ENCODE results near the gene C22orf39. TPM values are rescaled to one million over a fixed set of nuclear protein-coding genes. Genes with fewer than 3 reads are reported as not detected.
A peak's percentile ranks its signal among the peaks of the same experiment; 100 is the strongest.

Gene C22orf39
- total RNA-seq, 2 experiments from 2014 or later, result 23.3 to 23.5 TPM

GRCh38 chr22:19419464-19420178 is 27.9 kb downstream of the C22orf39 start:
- POLR2A ChIA-PET, result interaction anchor here (1.2 to 2.6 kb wide), 3 partner anchors 11 to 29 kb away, joined by 3 to 20 read pairs (median 4); partner anchors contain the start of genes C22orf39 and HIRA

DNA sequence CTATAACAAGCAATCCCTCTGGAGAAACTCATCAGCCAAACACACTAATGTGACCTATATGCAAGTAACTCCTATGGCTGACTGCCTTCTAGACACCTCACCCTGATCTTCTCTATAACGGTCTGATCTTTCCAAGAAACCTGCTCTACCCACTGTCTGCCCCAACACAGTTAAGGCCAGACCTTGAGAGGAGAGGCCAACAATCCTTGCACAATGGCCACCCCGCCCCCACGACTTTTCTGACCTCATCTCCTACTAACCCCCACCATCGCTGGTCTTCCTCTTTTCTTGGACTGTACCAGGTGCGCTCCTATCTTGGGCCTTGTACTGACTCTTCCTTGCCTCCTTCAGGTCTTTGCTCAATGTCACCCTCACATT is 28.4 kb downstream of the C22orf39 start:
- Mint-ChIP-seq H3K9me3 (no peaks in the 10 kb centered on the region), H3K4me3 (no peak overlapping the region), H3K4me1 (ENCODE audit: low read depth) (peaks cover 53% of the 10 kb centered on the region), H3K27me3 (no peaks in the 10 kb centered on the region), H3K36me3 (peaks cover 2% of the 10 kb centered on the region), H3K27ac (peak overlapping the region; percentile 63)
- ChIA-PET CTCF (interaction anchor here (0.7 to 1.1 kb wide), 2 partner anchors 9 to 33 kb away, joined by 3 read pairs; no protein-coding TSS in a partner anchor), POLR2A (interaction anchor here (2.6 kb wide), 1 partner anchor 12 kb away, joined by 20 read pairs; the partner anchor contains the start of gene HIRA)
- intact Hi-C loops (cut with micrococcal nuclease), result loop anchor here (1.0 kb wide), 2 partner anchors 11 to 30 kb away; no protein-coding TSS in a partner anchor
- no peak for DNase-seq

More at GRCh38 chr22:19419464-19420178, 27.9 kb downstream of the C22orf39 start:
- Mint-ChIP-seq H3K9me3 (no peaks in the 10 kb centered on the region), H3K4me3 (no peak overlapping the region), H3K27me3 (no peaks in the 10 kb centered on the region), H3K4me1 (ENCODE audit: low read depth) (peaks cover 55% of the 10 kb centered on the region), H3K27ac (peak overlapping the region; percentile 63), H3K36me3 (peaks cover 2% of the 10 kb centered on the region)
- intact Hi-C loops (cut with micrococcal nuclease), result loop anchor here (1.0 kb wide), 2 partner anchors 11 to 30 kb away; no protein-coding TSS in a partner anchor
- CTCF ChIA-PET, result interaction anchor here (0.7 to 1.4 kb wide), 3 partner anchors 8 to 60 kb away, joined by 3 to 4 read pairs (median 3); partner anchors contain the start of gene CDC45
- peak; percentile 73 for DNase-seq

DNA sequence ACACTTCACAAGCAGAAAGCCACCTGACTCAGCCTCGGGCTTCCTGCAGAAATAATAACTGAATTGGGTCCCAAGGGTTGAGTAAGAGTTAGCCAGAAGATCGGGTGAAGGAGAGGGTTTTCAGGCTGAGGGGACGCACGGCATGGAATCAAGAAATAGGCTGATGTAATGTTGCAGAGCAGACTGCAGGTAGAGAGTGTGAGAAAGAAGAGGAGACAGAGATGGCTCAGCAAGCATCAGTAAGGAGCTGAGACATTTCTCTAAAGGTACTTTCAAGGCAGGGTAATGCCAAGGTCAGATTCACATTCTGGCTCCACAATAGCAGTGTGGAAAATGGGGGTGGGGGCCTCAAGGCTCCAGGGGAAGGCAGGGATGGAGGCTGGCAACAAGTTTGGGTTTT is 34.6 kb downstream of the C22orf39 start:
- Mint-ChIP-seq H3K27ac (peak overlapping the region; percentile 31), H3K4me1 (ENCODE audit: low read depth) (peaks cover 16% of the 10 kb centered on the region)

GRCh38 chr22:19412478-19412877 is 35.0 kb downstream of the C22orf39 start:
- DNase-seq, result no peak
- Mint-ChIP-seq H3K27me3 (no peaks in the 10 kb centered on the region), H3K27ac (no peak overlapping the region), H3K36me3 (peaks cover 24% of the 10 kb centered on the region), H3K9me3 (no peaks in the 10 kb centered on the region), H3K4me1 (ENCODE audit: low read depth) (peaks cover 15% of the 10 kb centered on the region), H3K4me3 (no peak overlapping the region)
- CTCF ChIA-PET, result no interaction called here
- POLR2A ChIA-PET, result no interaction called here
- intact Hi-C loops (cut with micrococcal nuclease), result no loop called here

More for the DNA sequence above, 34.6 kb downstream of the C22orf39 start:
- Mint-ChIP-seq H3K36me3 (peaks cover 20% of the 10 kb centered on the region), H3K27me3 (no peaks in the 10 kb centered on the region), H3K9me3 (no peaks in the 10 kb centered on the region), H3K4me3 (no peak overlapping the region)
- DNase-seq, result no peak
- intact Hi-C loops (cut with micrococcal nuclease), result no loop called here
- ChIA-PET POLR2A (no interaction called here), CTCF (no interaction called here)

GRCh38 chr22:19411690-19412045 is 35.8 kb downstream of the C22orf39 start:
- peaks cover 15% of the 10 kb centered on the region for H3K4me1 Mint-ChIP-seq (ENCODE audit: low read depth)
- intact Hi-C loops (cut with micrococcal nuclease), result no loop called here
- peaks cover 30% of the 10 kb centered on the region for H3K36me3 Mint-ChIP-seq
- no peak for DNase-seq
- H3K4me3 Mint-ChIP-seq, result no peak overlapping the region
- ChIA-PET CTCF (no interaction called here), POLR2A (interaction anchor here (1.2 kb wide), 1 partner anchor 20 kb away, joined by 3 read pairs; the partner anchor contains the start of gene HIRA)
- no peaks in the 10 kb centered on the region for H3K9me3 Mint-ChIP-seq
- no peaks in the 10 kb centered on the region for H3K27me3 Mint-ChIP-seq
- H3K27ac Mint-ChIP-seq, result no peak overlapping the region

DNA sequence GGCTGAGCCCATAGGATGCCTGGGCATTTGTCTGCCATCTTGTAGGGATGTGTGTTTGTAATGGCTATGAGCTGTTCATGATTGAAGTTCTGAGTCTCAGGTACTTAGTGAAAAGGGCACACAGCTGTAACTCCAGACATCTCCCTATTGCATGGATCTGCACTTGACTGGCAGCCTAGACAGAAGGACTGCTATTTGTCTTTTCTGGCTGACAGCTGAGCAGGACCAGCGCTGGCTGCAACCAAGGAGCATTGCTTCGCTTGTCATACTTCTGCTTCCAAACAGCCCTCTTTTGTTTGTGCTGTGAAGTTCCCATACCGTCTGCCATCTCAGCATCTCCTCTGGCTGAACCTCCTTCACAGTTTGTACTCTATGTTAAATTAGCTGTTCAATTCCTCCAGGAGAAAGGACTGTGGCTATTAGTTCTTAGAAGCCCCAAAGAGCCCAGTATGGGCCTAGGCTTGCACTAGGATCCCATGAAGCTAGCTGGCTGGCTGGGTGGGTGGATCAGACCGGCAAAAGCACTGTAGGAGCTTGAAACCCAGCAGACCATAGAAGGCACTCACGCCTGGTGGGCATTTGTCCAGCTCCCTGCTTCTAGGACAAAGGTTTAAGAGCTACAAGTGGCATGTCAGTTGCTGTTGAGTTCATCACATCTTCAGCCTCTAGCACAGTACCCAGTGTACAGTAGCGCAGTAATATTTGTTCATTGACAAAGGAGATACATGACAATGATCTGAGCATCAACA is 36.4 kb downstream of the C22orf39 start:
- intact Hi-C loops (cut with micrococcal nuclease), result no loop called here
- Mint-ChIP-seq H3K27me3 (no peaks in the 10 kb centered on the region), H3K4me1 (ENCODE audit: low read depth) (peaks cover 15% of the 10 kb centered on the region), H3K36me3 (peaks cover 32% of the 10 kb centered on the region), H3K4me3 (no peak overlapping the region), H3K9me3 (no peaks in the 10 kb centered on the region), H3K27ac (no peak overlapping the region)
- POLR2A ChIA-PET, result interaction anchor here (1.2 kb wide), 1 partner anchor 20 kb away, joined by 3 read pairs; the partner anchor contains the start of gene HIRA
- DNase-seq, result no peak
- CTCF ChIA-PET, result no interaction called here

DNA sequence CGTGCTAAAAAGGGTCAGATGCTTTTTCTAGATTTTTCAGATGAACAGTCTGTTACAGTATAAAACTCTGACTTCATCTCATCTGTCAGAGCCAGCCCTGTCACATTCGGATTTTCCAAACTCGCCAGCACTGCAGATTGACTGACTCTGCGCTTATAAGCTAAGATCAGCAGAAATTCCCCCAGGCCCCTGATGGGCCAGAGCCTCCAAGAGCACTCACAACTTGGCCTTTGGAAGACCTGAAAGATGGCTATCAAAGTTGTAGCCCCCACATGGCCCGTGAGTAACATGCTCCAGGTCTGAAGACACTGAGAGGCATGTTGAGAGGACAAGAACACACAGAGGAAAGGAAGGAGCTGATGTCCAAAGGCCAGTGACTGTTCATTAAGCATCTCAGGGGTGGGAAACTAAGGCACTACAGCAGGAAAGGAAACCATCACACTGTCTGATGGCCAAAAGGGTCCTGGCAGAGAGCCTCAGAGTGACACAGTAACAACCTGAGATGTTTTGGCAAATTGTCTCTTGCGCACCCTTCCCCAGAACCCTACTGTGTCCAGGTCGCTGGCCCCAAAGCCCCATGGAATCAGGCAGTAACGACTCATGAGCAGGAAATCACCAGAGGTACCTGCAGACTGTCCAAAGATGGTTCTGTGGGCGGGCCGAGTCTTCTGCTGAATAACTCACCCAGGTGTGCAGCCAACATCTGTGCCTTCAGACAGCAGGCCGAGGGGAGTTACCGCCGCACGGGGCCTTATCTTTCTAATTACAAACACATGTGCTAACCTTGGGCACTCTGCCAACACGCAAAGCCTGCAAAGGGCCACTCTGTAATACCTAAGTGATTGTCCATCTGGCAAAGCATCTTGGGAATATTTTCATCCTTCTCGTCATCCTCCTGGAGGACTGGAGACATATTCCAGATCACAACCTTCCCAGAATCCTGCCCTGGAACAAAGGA is 39.6 kb downstream of the C22orf39 start:
- CTCF ChIA-PET, result interaction anchor here (0.5 kb wide), 1 partner anchor 391 kb away, joined by 3 read pairs; no protein-coding TSS in a partner anchor
- Mint-ChIP-seq H3K9me3 (no peaks in the 10 kb centered on the region), H3K27me3 (no peaks in the 10 kb centered on the region), H3K27ac (no peak overlapping the region), H3K36me3 (peaks cover 50% of the 10 kb centered on the region), H3K4me1 (ENCODE audit: low read depth) (peaks cover 6% of the 10 kb centered on the region), H3K4me3 (no peak overlapping the region)
- DNase-seq, result no peak
- intact Hi-C loops (cut with micrococcal nuclease), result no loop called here
- POLR2A ChIA-PET, result no interaction called here

GRCh38 chr22:19406846-19407245 is 40.7 kb downstream of the C22orf39 start:
- no peaks in the 10 kb centered on the region for H3K4me1 Mint-ChIP-seq (ENCODE audit: low read depth)
- H3K36me3 Mint-ChIP-seq, result peaks cover 46% of the 10 kb centered on the region
- ChIA-PET POLR2A (no interaction called here), CTCF (no interaction called here)
- no peaks in the 10 kb centered on the region for H3K27me3 Mint-ChIP-seq
- no peak for DNase-seq
- H3K27ac Mint-ChIP-seq, result no peak overlapping the region
- intact Hi-C loops (cut with micrococcal nuclease), result no loop called here
- H3K9me3 Mint-ChIP-seq, result no peaks in the 10 kb centered on the region
- no peak overlapping the region for H3K4me3 Mint-ChIP-seq

- Mint-ChIP-seq H3K27ac (no peak overlapping the region), H3K4me3 (no peak overlapping the region), H3K36me3 (peaks cover 48% of the 10 kb centered on the region), H3K27me3 (no peaks in the 10 kb centered on the region), H3K9me3 (no peaks in the 10 kb centered on the region), H3K4me1 (ENCODE audit: low read depth) (no peaks in the 10 kb centered on the region)
- intact Hi-C loops (cut with micrococcal nuclease), result no loop called here
- no peak for DNase-seq
- ChIA-PET CTCF (no interaction called here), POLR2A (no interaction called here)
Measured at GRCh38 chr22:19406281-19406811, 41.2 kb downstream of the C22orf39 start.

- no peak for DNase-seq
- H3K27ac Mint-ChIP-seq, result peak overlapping the region; percentile 3
- H3K9me3 Mint-ChIP-seq, result no peaks in the 10 kb centered on the region
- intact Hi-C loops (cut with micrococcal nuclease), result no loop called here
- H3K27me3 Mint-ChIP-seq, result no peaks in the 10 kb centered on the region
- CTCF ChIA-PET, result no interaction called here
- H3K4me1 Mint-ChIP-seq (ENCODE audit: low read depth), result no peaks in the 10 kb centered on the region
- POLR2A ChIA-PET, result no interaction called here
- peaks cover 48% of the 10 kb centered on the region for H3K36me3 Mint-ChIP-seq
- H3K4me3 Mint-ChIP-seq, result no peak overlapping the region
Measured at GRCh38 chr22:19405652-19406051, 41.9 kb downstream of the C22orf39 start.

GRCh38 chr22:19405133-19405532 is 42.4 kb downstream of the C22orf39 start:
- Mint-ChIP-seq H3K27me3 (no peaks in the 10 kb centered on the region), H3K4me1 (ENCODE audit: low read depth) (no peaks in the 10 kb centered on the region), H3K36me3 (peaks cover 45% of the 10 kb centered on the region), H3K27ac (no peak overlapping the region), H3K4me3 (no peak overlapping the region), H3K9me3 (no peaks in the 10 kb centered on the region)
- DNase-seq, result no peak
- intact Hi-C loops (cut with micrococcal nuclease), result no loop called here
- CTCF ChIA-PET, result no interaction called here
- POLR2A ChIA-PET, result interaction anchor here (0.6 kb wide), 1 partner anchor 401 kb away, joined by 3 read pairs; no protein-coding TSS in a partner anchor
